WI38 (cell line): Measurements from ENCODE around the gene CRTC1.

Experiments used
- H3K4me3 ChIP-seq: 2 replicates; pipeline ENCODE4 v1.5.1; 2011; ENCODE audit warnings: low read depth, mild to moderate bottlenecking, control low read depth, low read length
- CTCF ChIP-seq: IDR thresholded peaks from 2 replicates; pipeline ENCODE4 v1.5.1; 2012; ENCODE audit warnings: low read depth, mild to moderate bottlenecking, control low read depth, low read length

Gene CRTC1

GRCh38 chr19:18775586-18776287, 92.3 kb downstream of the CRTC1 start:
- TF ChIP-seq CTCF = no peak
- no peak overlapping the region for H3K4me3 ChIP-seq

GRCh38 chr19:18776288-18776594, 92.8 kb downstream of the CRTC1 start:
- TF ChIP-seq CTCF = peak; percentile 55
- no peak overlapping the region for H3K4me3 ChIP-seq

- TF ChIP-seq CTCF = no peak
- no peak overlapping the region for H3K4me3 ChIP-seq
These were observed 93.3 kb downstream of the CRTC1 start for GRCh38 chr19:18776736-18777135.

GRCh38 chr19:18777301-18778075, 94.0 kb downstream of the CRTC1 start:
- no peak overlapping the region for H3K4me3 ChIP-seq
- no peak for TF ChIP-seq CTCF

GRCh38 chr19:18778076-18778389, 94.6 kb downstream of the CRTC1 start:
- no peak for TF ChIP-seq CTCF
- H3K4me3 ChIP-seq = no peak overlapping the region

- no peak for TF ChIP-seq CTCF
- no peak overlapping the region for H3K4me3 ChIP-seq
These were observed 95.5 kb downstream of the CRTC1 start for GRCh38 chr19:18778826-18779495.

- no peak overlapping the region for H3K4me3 ChIP-seq
- no peak for TF ChIP-seq CTCF
These were observed 96.6 kb downstream of the CRTC1 start for GRCh38 chr19:18780081-18780480.
